ENCODE measurements around the gene IQCH.

IQCH gene

DNA sequence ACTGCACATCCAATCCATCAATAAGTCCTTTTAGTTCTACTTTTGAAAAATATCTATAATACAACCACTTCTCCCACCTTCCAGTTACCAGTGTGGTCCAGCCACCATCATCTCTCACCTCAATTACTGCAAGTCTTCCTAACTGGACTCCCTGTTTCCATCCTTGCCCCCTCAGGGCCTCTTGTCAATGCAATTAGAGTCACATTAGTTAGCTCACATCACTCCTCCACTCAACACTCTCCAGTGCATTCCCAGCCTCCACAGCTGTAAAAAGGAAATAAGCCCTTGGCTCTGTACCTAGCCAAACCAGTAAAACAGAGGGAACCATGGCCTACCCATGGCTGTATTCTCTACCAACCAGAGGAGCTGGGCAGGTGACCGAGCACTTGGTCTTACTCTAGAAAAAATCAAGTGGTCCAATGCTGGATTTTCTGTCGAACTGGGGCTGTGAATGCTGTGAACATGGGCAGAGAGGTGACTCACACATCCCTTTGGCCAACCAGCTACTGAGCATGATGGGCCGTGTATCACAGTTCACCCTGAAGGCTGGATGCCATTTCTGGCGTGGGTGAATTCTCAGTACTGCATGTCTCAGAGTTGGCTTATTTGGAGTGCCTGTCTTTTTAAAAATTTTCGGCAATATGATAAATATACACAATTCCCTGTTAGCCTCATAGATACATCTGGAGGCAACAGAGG, 203.9 kb downstream of the IQCH start:
- DNase-seq = no peak

DNA sequence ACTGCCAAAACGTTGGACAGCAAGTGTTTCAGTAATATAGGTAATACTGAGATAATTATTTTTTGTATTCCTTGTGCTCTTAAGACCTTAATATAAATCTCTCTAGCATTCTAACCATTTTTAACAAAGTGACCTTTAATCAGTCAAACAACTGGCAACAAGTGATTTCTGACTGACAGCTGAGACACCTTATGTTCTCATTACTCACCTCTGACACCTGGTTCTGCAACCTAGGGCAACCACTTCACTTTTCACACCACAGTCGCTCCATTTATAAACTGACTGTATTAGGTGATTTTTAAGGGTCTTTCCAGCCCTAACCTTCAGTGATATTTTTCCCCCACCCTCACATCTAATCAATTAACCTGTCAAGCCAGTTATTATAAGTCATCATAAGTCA, 205.9 kb downstream of the IQCH start:
- no peak for DNase-seq

DNA sequence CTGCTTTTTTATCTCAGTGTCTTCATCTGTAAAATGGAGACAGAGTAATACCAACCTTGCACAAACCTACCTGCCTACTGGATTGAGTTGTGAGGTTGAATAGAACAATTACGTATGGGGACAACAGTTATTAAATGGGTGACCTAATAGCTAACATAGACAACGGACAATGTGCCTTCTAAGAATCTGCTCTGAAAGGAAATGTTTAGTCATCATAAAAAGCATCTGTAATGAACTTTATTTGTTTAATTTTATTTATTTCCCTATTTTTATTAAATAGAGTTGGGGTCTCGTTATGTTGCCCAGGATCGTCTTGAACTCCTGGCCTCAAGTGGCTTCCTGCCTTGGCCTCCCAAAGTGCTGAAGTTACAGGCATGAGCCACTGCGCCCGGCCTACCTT, 207.1 kb downstream of the IQCH start:
- DNase-seq = no peak

DNA sequence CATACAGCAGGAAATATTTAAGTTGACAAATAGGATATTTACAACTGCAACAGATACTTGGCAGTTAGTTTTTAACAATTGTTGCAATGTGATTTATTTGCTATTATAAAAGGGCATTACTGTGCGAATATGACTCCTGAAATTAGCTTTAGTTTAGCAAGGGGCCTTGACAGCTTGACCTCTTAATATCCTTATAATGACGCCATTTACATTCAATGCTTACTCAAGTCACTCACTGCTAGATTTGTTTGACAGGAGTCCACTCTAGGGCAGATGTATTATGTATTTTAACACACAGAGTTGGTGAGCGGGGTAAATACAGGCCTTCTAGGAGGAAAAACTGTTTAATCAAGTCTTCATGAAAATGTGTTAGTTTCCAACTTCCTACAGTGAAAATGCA, 208.3 kb downstream of the IQCH start:
- DNase-seq = no peak

DNA sequence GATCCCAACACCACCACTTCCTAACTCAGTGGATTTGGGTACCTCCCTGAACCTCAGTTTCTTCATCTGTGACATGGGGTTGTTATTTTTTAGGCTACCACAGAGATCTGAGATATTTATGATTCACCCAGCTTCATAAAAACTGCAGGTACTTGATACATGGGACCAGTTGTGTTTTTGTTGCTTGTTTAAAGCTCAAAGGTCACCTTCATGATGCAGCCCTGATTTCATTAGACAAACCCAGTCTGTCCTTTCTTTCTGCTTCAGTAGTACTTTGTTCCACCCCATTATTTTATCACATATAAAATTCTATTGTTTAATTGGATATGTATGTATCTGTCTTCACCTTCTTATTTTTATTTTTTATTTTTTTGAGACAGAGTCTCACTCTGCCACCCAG, 208.9 kb downstream of the IQCH start:
- DNase-seq = no peak

DNA sequence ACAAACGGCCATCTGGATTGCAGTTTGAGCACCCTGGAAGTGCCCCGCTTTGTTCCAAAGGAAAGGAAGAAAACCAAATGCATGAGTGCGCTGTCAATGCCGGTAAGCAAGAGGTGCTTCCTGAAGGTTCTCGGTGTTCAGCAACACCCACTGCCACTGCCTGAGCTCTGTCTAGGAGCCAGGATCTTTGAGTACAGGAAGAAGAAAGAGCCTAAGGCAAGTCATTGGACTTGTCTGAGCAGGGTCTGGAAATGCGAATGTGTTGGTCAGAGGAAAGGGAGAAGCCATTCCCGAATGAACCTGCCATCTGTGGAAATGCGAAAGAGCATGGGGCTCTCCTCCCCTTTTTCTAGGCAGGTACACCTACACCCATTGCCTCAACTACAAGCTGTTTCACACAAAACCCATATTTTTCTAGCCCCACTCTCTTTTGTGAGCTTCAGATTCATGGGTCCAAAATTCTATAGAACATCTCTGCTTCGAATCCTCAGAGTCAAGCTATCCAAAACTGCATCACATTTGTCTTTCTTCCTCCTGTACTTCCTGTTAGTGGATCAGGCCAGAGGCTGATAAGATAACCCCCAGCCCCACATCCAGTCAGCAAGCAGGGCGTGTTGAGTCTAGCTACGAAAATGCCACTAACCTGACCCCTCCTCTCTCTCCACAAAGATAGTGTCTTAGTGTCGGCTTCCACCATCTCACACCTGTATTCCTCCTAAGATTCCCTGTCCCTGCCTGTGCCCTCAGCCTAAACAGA, 210.8 kb downstream of the IQCH start:
- DNase-seq = no peak

DNA sequence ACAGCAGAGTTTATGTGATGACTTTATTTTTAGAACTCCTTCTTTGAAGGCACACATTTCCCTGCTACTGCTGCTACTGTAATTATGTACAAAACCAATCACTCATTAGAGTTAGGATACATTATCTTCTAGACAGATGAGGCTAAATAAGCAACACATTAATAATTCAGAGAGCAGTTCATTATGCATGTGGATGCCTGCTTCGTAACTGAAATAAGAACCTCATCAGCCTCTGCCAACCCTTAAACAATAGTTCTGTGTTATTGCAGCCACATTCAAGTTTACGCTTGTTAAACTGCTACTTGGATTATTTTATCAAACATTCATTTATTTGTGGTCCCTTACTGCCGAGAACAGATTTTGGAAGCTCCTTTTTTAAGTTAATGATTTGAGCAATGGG, 213.8 kb downstream of the IQCH start:
- DNase-seq = no peak

DNA sequence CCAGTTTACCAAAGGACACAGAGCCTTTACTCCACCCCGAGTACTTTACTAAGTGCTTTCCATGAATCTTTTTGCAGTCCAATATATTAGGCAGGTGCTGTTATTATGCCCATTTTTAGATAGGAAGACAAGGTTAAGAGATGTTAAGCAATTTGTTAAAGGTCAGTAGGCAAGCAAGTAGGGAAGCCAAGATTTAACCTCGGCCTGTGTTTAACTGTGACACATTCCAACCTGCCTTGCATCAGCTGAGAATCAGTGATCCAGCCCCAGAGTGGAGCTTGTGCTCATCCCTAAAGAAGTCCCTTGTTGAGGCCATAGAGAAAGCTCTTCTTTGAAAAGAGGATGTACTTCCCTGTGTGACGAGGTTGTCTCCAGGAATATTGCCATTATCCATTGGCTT, 215.1 kb downstream of the IQCH start:
- DNase-seq = no peak

DNA sequence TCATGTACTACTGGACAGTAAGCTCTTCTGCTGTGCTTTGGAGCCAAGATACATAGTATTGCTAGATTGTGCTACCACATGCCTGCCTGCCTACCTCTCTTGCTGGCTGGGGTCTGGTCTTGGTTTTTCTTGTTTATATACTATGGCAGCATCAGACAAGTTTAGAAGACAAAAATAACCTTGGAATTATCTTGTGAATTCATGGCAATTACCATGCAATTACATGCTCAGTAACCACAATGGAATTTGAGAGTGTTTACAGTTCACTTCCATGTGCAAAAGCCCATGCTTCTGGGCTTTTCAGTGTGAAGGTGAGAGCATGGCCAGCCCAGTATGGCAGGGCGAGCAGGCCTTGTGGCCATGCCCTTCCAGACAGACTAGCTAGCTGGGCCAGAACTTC, 218.4 kb downstream of the IQCH start:
- DNase-seq = no peak

DNA sequence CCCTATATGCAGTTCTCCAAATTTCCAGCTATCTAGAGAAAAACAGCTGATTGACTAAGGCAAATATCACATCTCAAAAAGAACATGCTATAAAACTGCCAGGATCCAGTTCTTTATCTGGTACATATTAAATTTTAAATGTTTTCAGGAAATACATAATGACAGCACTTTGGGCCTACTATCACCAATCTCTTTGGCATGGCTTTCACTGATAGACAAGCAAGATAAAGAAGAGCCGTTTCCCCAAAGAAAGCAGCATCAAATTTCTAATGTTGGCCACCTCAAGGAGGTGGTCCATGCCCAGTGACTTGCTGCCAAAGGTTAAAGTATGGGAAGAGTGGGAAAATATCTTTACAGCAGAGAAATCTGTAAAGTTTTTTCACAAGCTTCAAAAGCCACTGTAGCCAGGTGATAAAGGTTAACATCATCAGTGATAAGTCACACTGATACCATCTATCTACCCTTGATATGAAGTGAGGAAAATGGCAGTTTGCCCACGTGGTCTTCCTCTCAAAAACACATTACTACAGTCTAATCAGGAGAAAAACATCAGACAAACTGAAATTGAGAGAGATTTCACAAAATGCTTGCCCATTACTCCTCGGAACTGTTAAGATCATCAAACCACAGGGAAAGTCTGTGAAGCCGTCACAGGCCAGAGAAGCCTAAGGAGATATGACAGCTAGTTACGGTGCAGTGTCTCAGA, 220.0 kb downstream of the IQCH start:
- no peak for DNase-seq

DNA sequence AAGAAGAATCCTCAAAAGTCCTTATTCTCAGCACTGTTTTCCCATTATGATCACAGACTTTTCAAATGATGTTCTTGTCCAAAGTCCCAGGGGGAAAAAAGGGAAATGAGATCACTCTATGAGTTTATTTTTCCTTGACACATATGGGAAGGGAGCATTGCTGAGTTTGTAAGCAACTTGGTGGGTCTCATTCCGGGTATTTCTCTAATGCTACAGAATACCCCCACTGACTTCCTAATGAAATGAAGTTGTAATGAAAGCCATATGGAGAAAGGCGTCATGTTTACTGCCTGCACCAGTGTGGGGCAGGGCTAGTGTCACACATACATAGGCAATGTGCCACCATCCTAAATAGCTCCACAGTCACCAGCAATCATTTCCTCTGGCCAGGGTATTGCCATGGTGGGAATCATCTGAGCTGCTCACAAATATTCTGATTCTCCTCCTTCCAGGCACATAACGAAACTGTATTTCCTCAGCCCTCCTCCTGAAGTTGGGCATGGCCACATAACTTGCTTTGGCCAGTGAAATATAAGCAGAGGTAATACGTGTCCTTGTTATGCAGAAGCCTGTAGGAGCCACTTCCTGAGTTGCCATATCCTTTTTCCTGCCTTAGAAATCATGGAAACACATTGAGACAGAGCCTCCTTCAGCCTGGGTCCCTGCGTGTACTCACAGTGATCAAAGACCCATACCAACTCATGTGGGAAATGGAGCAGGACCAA, 225.4 kb downstream of the IQCH start:
- no peak for DNase-seq

DNA sequence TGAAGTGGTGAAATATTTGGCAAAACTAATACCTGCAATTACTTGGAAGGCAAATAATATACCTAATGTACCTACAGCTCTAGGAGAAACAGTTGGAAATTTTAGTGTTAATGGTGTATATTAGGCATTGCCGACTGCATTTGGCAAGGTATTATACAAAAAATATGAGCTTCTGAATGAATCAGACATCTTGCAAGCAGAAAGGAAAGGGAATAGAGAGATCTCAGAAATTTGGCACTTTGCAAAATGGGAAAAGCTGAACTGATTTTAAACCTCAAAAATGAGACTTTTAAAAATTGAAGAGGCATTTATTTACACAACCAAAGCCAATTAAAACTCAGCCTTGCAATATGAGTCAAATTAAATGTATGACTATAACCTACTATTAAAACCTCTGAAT, 226.2 kb downstream of the IQCH start:
- DNase-seq = no peak

DNA sequence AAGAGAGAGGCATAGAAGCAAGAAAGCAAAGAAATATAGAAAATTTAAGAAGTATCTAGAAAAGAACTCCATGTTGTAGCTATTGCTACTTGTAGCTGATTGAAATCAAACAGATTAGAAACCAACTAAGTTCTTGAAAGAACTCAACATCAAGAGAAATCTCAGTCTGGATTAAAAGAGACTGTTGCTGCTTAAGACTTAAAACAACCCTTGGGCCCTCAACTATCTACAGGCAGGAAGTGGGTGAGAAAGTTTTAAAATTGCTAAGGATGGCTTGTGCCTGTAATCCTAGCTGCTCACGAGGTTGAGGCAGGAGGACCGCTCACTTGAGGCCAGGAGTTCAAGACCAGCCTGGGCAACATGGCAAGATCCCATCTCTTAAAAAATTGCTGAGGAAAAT, 227.1 kb downstream of the IQCH start:
- DNase-seq = no peak

DNA sequence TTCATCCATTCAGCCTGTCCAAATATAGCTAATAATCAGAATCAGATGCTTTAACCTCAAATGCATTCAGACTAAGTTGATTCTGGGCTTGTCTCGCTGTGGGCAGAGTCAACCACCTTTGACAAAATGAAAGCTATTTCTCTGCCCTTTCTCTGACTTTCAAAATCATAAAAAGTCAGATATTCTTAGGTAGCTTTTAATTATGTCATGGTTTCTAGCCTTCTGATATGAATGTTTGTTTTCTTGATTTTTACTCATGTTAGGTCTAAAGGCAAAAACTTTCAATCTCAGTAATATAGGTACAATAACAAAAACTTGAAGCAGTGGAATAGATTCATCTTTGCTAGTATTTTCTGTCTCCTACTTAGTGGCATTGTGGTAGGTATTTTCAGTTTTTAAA, 241.0 kb downstream of the IQCH start:
- DNase-seq = no peak

DNA sequence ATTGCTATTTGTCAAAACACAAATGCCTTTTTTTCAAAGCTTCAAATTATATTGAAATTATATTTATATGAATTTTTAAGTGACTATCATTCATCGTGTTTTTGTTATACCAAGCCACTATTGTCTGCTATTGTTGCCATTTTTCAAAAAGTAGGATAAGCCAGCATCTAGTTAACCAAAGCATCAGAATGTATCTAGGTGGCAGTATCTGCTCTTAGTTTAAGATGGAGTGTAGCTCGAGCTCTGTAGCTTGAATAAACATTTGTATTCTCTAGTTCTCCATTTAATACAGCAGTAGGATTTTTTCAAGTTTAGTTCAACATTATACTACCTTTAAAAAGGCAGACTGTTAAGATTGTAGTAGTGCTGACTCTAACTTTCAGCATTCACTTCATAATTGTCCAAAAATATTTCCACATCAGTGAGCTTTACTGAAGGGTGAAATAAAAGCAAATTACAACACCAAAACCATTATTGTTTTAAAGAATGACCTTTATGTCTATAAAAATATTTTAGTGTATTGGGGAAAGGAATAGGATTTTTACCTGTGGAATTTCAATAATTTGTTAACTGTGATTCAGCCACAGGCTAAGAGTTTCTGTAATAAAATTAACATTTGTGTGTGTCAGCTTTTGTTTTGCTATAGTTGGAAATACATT, 246.7 kb downstream of the IQCH start:
- DNase-seq = no peak

DNA sequence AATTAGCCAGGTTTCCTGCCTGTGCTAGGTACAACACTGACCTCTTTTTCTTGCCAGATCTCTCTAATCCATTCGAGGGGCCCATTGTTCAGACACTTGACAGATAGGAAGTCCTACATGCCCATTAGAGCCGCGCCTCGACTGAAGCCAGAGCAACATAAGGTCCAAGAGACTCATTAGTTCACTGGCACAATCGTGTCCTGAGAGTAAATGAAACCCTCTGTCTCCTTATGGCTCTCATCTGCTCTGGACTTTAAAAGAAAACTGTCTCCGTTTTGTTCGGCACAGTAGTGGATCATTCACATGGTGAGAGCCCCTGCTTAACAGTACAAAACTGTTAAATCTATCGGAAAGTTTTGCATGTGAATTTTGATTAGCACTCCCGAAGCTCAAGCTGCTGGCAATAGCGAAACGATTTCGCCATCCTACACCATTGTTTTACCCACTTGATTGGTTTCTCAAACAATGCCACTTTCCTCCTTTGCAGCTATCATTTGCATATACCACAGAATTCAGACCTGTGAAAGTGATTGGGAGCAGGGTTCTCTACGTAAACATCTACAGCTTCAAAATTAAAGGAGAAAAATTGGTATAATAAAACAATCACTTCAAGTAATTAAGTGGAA, 247.4 kb downstream of the IQCH start:
- DNase-seq = no peak

DNA sequence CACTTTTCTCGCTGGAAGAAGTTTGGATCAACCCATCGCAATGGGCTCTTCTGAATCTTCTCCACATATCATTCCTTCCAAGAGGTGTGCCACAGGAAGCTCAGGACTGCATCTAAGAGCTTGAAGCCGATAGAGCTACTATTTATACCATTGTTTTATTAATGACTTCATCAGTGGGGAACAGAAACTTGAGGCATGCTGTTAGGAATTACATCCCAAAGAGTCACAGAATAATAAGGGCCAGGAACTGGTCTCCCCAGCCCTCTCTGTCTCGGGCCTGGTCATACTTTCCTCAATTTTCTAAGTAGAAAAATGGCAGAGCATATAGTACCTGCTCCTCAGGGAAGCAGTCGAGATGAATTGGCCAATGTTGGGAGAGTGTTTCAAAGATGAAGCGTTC, 249.5 kb downstream of the IQCH start:
- no peak for DNase-seq

DNA sequence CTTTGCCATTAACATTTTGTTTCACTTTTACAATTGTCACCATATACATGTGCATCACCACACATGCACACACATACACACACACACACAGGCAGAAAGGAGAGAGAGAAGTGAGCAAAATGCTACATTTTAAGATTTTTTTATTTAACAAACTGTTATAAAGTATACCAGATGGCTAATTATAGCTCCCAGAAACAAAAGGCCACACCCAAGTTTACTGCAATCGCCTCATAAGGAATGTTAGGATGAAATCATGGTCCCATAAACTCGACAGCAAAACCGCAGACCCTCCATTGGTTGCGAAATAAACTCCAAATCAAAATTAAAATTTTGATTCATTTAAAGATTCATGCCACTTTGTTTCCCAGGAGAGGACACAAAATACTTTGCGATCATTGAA, 250.2 kb downstream of the IQCH start:
- DNase-seq = no peak

DNA sequence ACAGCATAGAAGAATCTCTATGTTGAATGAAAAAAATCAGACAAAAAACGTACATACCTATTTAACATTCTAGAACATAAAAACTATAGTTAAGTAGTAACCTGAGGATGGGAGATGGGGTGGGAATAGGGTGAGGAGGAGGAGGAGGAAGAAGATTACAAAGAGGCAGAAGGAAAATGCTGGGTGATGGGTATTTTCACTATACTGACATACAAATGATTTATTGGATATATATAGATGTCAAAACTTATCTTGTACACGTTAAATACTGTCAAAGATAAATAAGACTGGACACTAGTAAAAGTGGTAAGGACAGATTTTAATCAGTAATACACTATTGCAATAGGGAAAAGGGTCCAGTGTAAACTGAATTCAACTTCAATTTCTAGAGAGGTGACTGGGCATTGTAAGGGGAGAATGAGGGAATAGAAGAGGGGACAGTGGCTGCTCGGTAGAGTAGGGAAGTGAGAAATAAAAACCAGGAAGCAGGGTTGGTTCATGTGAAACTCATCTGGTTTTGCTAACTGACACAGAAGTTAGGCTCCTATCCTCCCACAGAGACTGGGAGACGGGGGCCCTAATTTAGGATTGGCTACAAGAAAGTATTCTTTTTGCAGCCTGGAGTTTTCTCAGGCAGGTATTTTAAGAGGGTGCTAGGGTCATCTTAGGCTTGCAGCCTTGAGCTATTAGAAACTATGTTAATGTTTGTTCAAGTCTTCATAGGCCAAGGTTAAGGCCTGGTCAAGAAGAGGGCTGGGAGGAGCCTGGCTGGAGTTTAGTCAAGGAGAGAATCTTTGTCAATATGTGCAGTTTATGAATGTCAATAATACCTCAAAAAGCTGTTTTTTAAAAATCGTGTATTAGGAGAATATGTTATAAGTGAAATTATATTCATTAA, 251.3 kb downstream of the IQCH start:
- no peak for DNase-seq

DNA sequence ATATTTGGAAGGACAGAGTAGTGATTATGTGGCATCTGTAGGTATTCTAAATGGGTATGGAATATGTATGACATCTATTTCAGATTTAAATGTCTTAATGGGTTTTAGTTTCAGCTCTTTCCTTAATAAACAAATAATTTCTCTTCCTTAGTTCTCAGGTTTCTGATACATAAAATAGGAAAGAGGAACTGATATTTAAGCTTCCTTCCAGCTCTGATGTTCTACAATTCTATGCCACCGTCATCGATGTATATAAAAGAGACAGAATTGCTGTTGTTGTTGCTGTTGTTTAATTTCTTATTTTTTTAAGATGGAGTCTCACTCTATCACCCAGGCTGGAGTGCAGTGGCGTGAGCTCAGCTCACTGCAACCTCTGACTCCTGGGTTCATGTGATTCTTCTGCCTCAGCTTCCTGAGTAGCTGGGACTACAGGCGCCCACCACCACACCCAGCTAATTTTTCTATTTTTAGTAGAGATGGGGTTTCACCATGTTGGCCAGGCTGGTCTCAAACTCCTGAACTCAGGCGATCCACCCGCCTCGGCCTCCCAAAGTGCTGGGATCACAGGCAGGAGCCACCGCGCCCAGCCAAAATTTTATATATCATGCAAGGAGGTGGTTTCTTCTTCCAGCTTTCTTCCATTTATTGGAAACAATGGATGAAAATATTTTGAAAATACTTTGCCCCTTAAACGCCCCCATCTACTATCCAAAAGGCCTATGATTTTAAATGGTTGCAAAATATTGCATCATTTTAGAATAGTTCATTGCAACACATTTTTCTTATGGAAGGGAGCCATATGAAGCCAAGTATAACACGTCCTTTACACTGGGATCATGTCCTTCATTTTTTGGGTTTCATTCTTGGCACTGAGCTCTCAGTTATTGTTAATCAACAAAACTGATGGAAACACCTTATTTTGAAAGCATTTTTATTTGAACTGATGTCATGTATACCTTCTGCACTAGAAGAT, 252.5 kb downstream of the IQCH start:
- DNase-seq = no peak
